SW 1271 (cell line): Measurements from ENCODE around the gene CDC34.
A peak's percentile ranks its signal among the peaks of the same experiment; 100 is the strongest.

Source experiments
- DNase-seq, 2 experiments: peaks; one replicate each; lab custom pipeline; 2025; lab: John Stamatoyannopoulos, UW

Gene CDC34

GRCh38 chr19:542173-542866 is 10.8 kb downstream of the CDC34 start:
- DNase-seq = no peak

GRCh38 chr19:543910-544608 is 12.5 kb downstream of the CDC34 start, which contains the start of gene GZMM:
TSS of gene GZMM (plus strand) at chr19:544053. CDS start at chr19:544072, 19 bp downstream.
- DNase-seq = no peak

- DNase-seq = no peak
Measured at GRCh38 chr19:547117-547516, 15.6 kb downstream of the CDC34 start.

- no peak for DNase-seq
Measured at GRCh38 chr19:547836-548720, 16.5 kb downstream of the CDC34 start.

GRCh38 chr19:548886-549830 is 17.6 kb downstream of the CDC34 start:
- DNase-seq = no peak

GRCh38 chr19:554817-555216 is 23.3 kb downstream of the CDC34 start:
- DNase-seq = no peak

- DNase-seq = no peak
Measured at GRCh38 chr19:555474-555808, 23.9 kb downstream of the CDC34 start.

- no peak for DNase-seq
Measured at GRCh38 chr19:556611-557382, 25.2 kb downstream of the CDC34 start.

- DNase-seq = no peak
Measured at GRCh38 chr19:558770-559439, 27.3 kb downstream of the CDC34 start.

- DNase-seq = no peak
Measured at GRCh38 chr19:560121-560520, 28.6 kb downstream of the CDC34 start.

GRCh38 chr19:566403-566802 is 34.8 kb downstream of the CDC34 start:
- DNase-seq = no peak

GRCh38 chr19:566844-567243 is 35.3 kb downstream of the CDC34 start:
- DNase-seq = no peak

- no peak for DNase-seq
Measured at GRCh38 chr19:567296-567900, 35.8 kb downstream of the CDC34 start.

GRCh38 chr19:570251-570686 is 38.7 kb downstream of the CDC34 start:
- no peak for DNase-seq

GRCh38 chr19:570937-571565 is 39.5 kb downstream of the CDC34 start:
- DNase-seq = peak in 1 of 2 experiments; percentile 82

- peak; percentile 51 to 70 for DNase-seq
Measured at GRCh38 chr19:571566-571974, 40.0 kb downstream of the CDC34 start.

GRCh38 chr19:572140-572742 is 40.7 kb downstream of the CDC34 start, which contains the start of gene BSG:
TSS of gene BSG (plus strand) at chr19:572596. CDS start at chr19:572635, 39 bp downstream.
- DNase-seq = peak; percentile 85 to 92

- peak in 1 of 2 experiments; percentile 31 for DNase-seq
Measured at GRCh38 chr19:572743-573518, 41.4 kb downstream of the CDC34 start.
